GM19238 (cell line): ENCODE measurements around the gene CDCA7L.
"Not testable (repeated sequence)": the region's sequence is repeated elsewhere in the genome, so short reads cannot be mapped to it uniquely, and the experiment has no call there.

ENCODE experiments used
- DNase-seq: peaks from one replicate; pipeline ENCODE4 v3.0.0; 2011; ENCODE audit warnings: low spot score; ENCODE audit not compliant: insufficient read length

Gene CDCA7L

DNA sequence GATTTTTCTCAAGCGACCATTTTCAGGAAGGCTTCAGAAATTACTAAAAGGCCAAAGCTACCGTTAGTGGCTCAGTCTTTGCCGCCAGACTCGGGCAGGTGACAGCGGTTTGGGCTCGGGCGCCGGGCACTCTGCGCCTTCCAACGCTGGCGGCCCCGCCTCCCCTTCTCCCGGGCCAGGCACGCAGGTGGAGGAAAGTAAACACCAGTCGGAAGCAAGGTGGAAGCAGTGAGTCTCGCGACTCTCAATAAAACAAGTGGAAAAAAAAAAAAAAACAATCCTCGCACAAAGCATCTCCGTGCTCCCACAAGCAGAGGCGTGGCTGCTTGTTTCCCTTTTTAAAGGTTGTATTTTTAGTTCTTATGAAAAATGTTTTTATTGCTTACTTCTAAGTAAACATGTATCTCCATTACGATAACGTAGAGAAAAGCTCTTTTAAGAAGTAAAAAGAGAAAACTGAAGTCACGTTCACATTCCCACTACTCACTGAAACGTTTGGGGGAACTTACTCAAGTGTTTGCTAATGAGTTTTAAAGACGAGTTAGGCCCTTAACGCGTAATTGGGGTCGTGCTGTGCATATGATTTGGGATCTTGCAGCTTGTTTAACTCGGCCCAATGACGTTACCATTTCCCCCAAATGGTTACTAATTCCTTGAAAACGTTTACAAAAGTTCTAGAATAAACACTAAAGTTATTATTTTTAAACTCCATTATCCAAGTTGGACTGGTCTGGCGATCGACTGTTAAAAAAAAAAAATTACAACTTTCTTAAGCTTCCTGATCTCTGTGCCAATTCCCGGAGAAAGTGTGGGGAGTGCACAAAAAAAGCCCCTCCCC is 864 bp downstream of the CDCA7L start:
- no peak for DNase-seq

DNA sequence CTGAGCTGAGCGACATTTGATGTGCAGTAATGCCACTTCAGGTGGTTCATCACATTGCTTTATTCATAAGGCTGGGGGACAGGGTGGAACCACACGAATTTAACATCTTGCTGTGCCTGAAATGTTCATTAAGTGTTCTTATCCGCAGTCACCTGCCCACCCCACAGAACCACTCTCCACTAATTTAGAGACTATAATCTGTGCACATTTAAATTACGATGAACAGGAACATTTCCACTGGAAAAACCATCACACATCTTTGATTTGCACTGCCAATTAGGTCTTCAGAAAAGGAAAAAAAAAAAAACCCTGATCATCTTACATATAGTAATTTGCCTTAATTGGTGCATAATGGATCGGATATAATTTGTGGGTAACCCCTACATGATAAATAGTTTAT is 2.3 kb downstream of the CDCA7L start:
- DNase-seq, result no peak

DNA sequence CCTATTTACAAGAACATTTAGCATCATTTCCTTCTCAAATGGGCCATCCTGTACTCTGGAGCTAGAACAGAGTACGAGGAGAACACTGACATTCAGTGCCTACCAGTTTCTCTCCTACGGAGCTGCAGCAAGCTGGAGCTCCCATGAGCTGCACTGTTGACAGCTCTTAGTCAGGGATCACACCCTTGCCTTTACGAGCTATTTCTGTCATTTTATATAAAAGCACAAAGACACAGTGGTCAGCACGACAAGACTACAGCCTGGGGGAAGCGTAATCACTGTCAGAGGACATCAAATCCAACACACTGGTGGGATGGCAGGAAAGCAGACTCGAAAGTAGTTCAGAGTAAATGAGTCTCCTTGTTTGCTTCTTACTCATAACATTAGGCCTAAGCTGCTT is 2.7 kb downstream of the CDCA7L start:
- no peak for DNase-seq

DNA sequence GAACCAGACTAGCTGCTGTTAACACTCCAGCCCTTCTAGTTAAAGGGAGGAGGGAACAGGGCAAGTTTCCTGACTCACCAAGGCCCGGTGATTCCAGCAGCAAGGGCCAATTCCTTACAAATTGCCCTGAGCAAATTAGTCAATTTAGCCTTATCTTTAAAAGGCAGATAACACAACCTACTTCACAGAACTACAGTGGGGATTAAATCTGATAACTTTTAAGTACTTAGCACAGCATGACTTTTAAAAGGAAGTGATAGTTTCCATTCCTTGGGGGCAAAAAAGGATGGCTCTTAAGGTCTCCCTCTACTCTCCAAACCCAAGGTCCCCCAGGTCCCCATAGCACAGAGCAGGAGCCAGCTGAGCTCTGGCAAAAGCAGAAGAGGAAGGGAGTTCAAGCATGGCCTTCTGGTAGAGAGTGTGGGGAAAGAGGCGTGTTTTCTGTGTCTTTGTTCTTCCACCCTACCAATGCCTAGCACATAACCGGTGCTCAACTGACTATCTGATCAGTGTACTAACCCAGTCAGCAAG is 4.0 kb downstream of the CDCA7L start:
- DNase-seq, result no peak

DNA sequence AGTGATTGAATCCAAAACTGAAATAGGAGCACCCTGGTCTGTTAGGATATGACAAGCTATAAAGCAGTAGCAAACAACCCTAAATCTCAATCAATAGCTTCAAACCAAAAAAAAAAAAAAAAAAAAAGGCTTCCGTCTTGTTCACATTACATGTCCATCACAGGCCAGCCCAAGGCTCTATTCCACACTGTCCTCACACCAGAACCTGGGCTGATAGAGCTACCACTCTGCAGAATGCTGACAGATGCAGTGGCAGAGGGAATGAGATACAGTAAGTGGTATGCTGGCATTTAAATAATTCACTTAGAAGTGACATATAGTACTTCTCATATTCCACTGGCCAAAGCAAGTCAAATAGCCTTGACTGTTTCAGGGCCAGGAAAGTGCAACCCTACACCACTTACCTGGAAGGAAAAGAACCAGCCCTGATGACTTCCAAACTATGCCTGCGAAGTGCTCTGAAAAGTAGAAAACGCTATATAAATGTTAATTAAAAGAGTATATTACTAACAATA is 5.8 kb downstream of the CDCA7L start:
- no peak for DNase-seq

DNA sequence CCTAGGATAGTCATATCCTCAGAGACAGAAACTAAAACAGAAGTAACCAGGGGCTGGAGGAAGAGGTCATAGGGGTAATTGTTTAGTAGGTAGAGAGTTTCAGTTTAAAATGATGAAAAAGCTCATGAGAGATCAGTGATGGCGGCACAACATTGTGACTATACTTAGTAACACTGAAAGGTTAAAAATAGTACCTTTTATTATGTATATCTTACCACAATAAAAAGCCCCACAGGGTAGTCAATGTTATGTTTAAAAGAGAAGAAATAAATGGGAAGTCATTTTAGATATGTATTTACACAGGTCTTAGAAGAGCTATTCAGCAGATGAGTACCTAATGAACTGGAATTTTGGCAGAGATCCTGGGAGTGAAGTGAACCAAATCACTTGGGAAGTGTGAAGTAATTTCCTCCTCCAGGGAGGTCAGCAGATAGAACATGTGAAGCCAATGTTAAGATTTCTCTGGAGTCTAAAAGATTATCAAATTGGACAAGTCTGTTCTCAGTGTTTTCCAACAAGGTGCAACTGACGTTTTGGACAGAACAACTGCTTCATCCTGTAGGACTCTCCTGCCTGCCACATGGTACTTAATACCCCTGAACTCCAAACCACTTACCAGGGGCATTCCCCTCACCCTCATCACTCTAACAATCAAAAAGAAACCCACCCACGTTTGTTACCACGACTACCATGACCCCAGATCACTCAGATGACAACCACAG is 6.4 kb downstream of the CDCA7L start:
- no peak for DNase-seq

DNA sequence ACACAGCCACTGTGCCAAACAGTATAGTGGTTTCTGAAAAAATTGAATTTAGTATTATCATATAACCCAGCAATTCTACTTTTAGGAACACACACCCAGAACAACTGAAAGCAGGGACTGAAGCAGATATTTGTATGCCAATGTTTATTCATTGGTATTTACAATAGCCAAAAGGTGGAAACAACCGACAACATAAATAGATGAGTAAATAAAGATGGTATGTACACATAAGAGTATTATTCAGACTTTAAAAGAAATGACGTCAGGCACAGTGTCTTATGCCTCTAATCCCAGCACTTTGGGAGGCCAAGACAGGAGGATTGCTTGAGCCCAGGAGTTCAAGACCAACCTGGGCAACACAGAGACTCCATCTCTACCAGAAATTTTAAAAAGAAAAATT is 7.2 kb downstream of the CDCA7L start:
- no peak for DNase-seq

DNA sequence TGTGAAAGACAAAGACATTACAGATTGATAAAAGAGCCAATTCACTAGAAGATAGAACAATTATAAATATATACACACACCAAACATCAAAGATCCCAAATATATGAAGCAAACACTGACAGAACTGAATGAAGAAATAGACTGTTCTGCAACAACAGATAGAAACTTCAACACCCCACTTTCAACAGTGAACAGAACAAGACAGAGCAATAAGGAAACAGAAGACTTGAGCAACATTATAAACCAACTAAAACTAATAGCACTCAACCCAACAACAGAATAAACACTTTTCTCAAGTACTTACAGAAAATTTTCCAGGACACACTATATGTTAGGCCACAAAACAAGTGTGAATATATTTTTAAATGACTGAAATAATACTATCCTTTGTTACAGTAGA is 10.9 kb downstream of the CDCA7L start:
- DNase-seq, result no peak

DNA sequence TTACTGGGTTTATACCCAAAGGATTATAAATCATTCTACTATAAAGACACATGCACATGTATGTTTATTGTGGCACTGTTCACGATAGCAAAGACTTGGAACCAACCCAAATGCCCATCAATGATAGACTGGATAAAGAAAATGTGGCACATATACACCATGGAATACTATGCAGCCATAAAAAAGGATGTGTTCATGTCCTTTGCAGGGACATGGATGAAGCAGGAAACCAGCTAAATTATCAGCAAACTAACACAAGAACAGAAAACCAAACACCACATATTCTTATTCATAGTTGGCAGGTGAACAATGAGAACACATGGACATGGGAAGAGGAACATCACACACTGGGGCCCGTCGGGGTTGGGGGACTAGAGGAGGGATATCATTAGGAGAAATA is 12.4 kb downstream of the CDCA7L start:
- not testable (repeated sequence) for DNase-seq

DNA sequence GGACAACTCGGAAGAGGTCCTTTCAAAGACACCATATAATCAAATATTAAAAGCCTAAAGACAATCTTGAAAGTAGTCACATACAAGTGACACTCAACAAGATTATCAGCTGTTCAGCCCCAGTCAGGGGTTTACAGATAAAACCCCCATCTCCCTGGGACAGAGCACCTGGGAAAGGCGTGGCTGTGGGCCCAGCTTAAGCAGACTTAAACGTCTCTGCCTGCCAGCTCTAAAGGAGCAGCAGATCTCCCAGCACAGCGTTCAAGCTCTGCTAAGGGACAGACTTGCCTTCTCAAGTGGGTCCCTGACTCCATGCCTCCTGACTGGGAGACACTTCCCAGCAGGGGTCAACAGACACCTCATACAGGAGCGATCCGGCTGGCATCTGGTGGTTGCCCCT is 18.0 kb downstream of the CDCA7L start:
- DNase-seq, result no peak

DNA sequence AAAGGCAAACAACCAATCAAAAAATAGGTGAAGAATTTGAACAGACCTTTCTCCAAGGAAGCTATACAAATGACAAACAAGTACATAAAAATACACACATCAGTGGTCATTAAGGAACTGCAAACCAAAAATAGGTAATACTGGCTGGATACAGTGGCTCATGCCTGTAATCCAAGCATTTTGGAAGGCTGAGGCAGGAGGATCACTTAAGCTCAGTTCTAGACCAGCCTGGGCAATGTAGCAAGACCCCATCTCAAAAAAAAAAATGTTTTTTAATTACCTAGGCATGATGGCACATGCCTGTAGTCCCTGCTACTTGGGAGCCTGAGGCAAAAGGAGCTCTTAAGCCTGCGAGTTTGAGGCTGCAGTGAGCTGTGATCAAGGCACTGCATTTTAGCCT is 19.3 kb downstream of the CDCA7L start:
- no peak for DNase-seq

DNA sequence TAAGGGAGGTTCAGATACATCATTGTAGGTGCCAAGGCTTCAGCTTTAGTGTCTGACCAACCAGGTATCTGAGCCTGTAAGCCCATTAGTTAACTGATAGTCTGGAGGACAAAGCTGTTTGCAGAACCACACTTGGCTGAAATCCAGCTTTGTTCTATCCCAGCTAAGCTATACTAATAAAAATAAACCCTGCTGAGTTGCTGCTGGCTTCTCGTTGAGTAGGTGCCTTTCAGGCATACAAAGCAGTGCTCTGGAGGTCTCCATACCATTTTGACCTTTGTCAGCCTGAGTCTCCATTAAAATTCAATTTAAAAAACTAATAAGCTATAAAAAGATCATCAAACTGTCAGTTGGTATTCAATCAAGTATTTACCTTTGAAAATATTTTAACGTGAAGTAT is 22.0 kb downstream of the CDCA7L start:
- no peak for DNase-seq

DNA sequence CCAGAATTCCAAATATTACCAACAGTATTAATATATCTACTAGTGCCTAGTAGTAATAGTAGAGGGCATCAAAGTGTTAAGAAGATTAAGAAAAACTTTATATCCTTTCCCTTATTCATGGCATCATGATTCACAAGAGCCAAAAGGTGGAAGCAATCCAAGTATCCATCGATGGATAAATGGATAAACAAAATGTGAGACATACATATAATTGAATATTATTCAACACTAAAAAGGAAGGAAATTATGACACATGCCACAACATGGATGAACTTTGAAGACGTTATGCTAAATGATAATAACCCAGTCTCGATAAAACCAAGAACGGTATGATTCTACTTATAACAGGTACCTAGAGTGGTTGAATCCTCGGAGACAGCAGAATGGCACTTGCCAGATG is 23.1 kb downstream of the CDCA7L start:
- DNase-seq, result no peak

DNA sequence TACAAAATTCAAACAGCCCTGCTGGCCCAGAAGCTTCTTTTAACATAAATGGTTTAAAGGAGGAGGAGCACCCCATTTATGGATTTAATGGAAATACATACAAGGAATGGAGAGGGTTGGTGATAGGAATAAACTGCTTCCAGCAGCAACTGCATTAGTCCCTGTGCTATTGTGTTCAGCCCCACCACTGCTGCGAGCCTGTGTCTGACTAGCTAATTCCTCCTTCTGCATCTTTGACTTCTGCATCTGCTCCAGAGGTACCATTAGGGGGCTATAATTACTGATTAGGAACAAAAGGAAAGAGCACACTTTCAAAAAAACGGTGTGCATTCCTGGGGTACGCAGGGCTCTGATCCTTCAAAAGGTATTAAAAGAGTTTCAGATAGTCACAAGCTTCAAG is 24.8 kb downstream of the CDCA7L start:
- DNase-seq, result no peak

DNA sequence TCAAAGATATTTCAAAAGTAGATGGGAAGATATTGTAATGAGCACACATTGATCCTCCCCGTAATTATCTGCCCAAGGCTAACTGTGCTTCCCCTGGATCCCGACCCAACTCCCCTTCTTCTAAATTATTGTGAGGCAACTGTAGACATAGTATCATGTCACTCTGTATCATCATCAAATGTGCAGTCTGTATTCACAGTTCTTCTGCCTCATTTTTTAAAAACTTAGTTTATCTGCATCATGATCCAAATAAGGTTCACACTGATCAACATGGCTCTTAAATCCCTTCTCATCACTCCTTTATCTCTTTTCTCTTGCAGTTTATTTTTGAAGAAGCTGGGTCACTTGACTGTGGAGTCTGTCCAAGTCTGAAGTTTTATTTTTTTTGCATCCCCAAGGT is 27.5 kb downstream of the CDCA7L start:
- DNase-seq, result no peak

DNA sequence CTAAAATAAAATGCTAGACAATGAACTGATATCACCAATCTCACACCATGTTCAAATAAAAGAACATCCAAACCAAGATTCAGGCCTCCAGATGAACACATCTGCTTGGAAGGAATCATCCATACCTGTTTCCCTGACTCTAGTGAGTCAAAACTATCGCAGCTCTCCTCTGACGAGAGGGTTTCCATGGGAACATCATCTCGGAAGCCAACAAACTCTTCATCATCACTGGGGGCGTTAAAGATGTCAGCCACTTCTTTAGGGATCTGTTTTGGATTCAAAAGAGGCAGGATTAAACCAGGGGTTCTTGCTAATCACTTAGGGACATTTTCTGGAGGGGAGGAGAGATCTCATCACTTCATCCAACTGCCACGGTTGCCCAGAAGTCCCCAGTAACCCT is 29.1 kb downstream of the CDCA7L start:
- no peak for DNase-seq

DNA sequence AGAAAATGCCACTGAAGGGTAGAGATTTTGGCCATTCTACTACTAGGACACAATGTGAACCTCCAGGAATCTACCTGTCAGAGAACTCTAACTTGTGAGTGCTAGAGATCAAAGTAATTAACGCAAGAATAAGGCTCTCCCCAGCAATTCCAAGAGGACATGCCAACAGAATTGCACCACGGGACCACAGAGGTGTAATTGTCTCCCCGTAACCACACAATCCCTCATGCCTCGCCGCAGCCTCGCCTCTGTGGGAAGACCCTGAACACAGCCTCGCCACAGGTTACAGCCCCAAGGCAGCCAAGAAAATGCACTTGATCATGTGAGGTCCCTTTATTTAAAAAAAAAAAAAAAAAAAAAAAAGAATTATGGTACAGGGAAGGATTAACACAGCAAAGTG is 29.5 kb downstream of the CDCA7L start:
- DNase-seq, result no peak

DNA sequence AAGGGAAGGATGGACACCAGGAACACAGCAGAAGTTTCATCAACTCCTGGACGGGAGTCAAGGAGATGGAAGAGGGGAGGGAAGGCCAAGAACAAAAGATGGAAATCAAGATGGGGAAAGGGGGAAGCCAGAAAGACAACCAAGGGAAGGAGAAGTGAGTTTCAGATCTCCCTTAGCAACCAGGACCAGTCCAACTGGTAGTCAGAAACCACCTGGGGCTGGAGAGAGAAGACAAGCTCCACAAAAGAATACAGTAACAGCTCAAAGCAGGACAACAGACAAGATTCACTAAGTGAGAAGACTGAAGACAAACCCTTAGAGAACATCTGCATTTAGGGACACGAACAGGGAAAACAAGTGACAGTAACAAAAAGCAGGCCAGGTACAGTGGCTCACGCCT is 30.6 kb downstream of the CDCA7L start:
- no peak for DNase-seq

DNA sequence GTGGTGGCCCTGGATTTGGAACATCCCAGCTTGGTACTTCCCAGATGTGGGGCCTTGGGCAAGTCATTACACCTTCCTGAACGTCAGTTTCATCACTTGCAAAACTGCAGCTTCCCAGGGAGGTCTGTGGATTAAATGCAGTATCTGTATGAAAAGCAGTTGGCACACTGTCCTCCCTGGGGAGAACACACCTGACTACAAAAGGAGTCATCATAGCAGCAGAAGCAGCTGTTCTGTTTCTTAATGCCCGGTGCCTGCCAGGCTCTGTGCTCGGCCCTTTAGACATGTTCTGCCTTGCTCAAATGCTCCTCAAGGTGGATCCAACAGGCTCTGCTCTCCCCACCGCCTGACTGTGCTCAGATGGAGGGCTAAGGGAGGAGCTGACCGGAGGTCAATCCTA is 31.0 kb downstream of the CDCA7L start:
- no peak for DNase-seq

DNA sequence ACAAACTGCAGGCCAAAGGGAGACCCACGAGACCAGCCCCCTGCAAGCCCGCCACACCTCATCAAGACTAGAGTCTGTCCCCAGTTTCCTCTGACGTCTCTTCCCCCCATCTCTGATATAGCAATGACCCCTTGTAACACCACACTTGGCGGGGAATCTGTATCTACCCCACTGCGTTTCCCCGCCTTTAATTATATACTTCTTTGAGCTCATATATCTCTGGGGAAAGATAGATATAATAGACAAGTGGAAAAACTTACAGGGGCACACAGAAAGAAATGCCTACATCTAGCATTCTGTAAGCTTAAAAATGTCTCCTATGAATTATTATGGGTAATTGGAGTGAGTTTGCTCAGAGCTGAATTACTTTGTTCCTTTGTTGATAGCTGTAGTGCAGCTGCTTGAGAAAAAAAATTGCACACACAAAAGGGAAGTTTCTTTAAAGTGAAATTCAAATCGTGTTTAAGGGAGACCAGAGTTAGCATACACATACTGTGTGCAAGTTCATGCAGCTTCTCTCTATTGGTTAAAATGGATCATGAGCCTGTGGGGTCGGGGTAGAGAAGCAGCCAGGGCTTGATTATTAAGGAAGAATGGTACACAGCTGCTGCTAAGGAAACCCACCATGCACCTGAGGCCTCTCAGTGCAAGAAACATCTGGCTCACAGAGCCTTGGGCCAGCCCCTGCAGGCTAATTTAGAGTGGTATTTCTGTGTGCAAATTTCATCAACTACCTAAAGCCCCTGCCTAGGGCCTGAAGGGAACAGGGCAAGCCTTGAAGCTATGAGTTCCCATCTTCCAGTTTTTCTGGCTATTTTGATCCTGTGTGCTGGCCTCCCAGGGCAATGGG is 32.5 kb downstream of the CDCA7L start:
- no peak for DNase-seq

DNA sequence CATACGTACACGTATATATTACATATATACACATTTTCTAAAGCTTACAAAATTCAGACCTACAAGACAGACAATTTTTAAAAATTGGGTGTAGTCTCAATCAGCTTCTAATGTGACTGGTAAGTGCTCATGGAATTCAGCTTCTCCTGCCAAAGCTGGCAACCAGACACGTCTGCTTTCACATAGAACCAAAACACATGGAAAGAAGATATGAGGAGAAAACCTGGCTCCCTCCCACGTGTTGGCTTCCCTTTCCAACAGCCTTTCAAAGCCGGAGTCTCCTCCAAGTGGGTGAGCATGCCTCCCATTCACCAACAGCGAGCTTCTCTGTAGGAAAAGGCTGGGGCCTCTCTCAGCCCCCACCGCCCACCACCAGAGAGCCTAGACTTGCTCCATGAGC is 33.4 kb downstream of the CDCA7L start:
- DNase-seq, result no peak
